Loucy (cell line): ENCODE data around the gene FBN1.

Experiments used
- CTCF ChIP-seq: fragments of 200-600 bp; sonication (generic); conservative IDR thresholded peaks from 2 replicates; pipeline ENCODE4 v1.5.1; 2014; ENCODE audit warnings: mild to moderate bottlenecking, antibody characterized with exemption, low read length
- EZH2phosphoT487 ChIP-seq: fragments of 200-600 bp; IDR thresholded peaks from 2 replicates; pipeline ENCODE4 v1.6.1; 2018; ENCODE audit warnings: antibody characterized with exemption, mild to moderate bottlenecking, moderate library complexity, borderline replicate concordance

DNA sequence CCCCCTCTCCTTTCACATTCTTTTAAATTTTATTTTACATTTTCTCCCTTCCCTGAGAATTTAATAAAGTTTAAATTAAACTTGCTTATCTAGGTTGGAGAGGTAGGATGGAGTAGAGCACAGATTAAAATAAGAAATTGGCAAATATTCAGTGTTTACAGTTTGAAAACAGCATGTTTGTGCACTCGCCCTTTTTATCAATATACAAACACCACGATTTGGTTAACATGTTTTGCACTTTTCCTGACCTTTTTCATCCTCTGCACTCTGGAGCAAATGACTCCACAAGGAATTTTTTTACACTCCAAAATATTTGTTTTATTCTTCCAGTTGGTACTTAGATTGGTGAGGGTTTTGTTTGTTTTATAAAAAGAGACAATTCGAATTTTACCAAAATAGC lies 227.2 kb downstream of the FBN1 start:
- no peak for TF ChIP-seq CTCF
- no peak for TF ChIP-seq EZH2phosphoT487
